GDM1 (cell line): ENCODE measurements around the gene CAMP.
A peak's percentile ranks its signal among the peaks of the same experiment; 100 is the strongest.
"Not testable (repeated sequence)": the region's sequence is repeated elsewhere in the genome, so short reads cannot be mapped to it uniquely, and the experiment has no call there.

ENCODE experiments used
- DNase-seq: peaks from one replicate; lab custom pipeline; 2025; lab: John Stamatoyannopoulos, UW

The CAMP gene

GRCh38 chr3:48258530-48258929, 35.2 kb downstream of the CAMP start:
- no peak for DNase-seq

GRCh38 chr3:48267782-48268181, 44.5 kb downstream of the CAMP start:
- no peak for DNase-seq

- DNase-seq: no peak
Observed at GRCh38 chr3:48268381-48268935, 45.2 kb downstream of the CAMP start.

GRCh38 chr3:48268936-48269561, 45.8 kb downstream of the CAMP start:
- DNase-seq: no peak

- no peak for DNase-seq
Observed at GRCh38 chr3:48269592-48269991, 46.3 kb downstream of the CAMP start.

GRCh38 chr3:48270306-48270705, 47.0 kb downstream of the CAMP start:
- no peak for DNase-seq

- not testable (repeated sequence) for DNase-seq
Observed at GRCh38 chr3:48271223-48271622, 47.9 kb downstream of the CAMP start.

- DNase-seq: no peak
Observed at GRCh38 chr3:48271763-48272498, 48.6 kb downstream of the CAMP start.

- peak; percentile 33 for DNase-seq
Observed at GRCh38 chr3:48273594-48274211, 50.4 kb downstream of the CAMP start.

- no peak for DNase-seq
Observed at GRCh38 chr3:48274452-48274851, 51.2 kb downstream of the CAMP start.
